DOHH2 (cell line): ENCODE data around the gene SLC39A1.
"Not testable (repeated sequence)": the region's sequence is repeated elsewhere in the genome, so short reads cannot be mapped to it uniquely, and the experiment has no call there.

ENCODE experiments used
- H3F3A ChIP-seq: fragments of 200-600 bp; sonication (generic), shearing (Covaris generic); 2 replicates; pipeline ENCODE4 v1.6.0; 2016; ENCODE audit warnings: antibody characterized with exemption, mild to moderate bottlenecking; ENCODE audit not compliant: control insufficient read depth, insufficient read depth
- H3K27ac ChIP-seq: fragments of 200-600 bp; sonication (generic); 2 replicates; pipeline ENCODE4 v1.5.1; 2014; ENCODE audit warnings: low read depth, mild to moderate bottlenecking, low read length, moderate library complexity
- H3K27me3 ChIP-seq: fragments of 200-600 bp; sonication (generic); 2 replicates; pipeline ENCODE4 v1.6.1; 2014; ENCODE audit warnings: mild to moderate bottlenecking, low read length, mixed read lengths; ENCODE audit not compliant: control insufficient read depth
- H3K36me3 ChIP-seq: fragments of 200-600 bp; sonication (generic); 2 replicates; pipeline ENCODE4 v1.6.1; 2014; ENCODE audit warnings: mild to moderate bottlenecking, low read length, moderate library complexity, mixed read lengths; ENCODE audit not compliant: control insufficient read depth
- H3K4me1 ChIP-seq: fragments of 200-600 bp; sonication (generic); 2 replicates; pipeline ENCODE4 v1.6.1; 2014; ENCODE audit warnings: mild to moderate bottlenecking, low read length, mixed read lengths; ENCODE audit not compliant: control insufficient read depth
- H3K4me2 ChIP-seq: fragments of 200-600 bp; sonication (generic); 2 replicates; pipeline ENCODE4 v1.6.0; 2014; ENCODE audit warnings: mild to moderate bottlenecking, low read length, moderate library complexity
- H3K4me3 ChIP-seq: fragments of 200-600 bp; sonication (generic); 2 replicates; pipeline ENCODE4 v1.5.1; 2014; ENCODE audit warnings: mild to moderate bottlenecking, low read length, mixed read lengths
- H3K79me2 ChIP-seq: fragments of 200-600 bp; sonication (generic); 2 replicates; pipeline ENCODE4 v1.6.1; 2014; ENCODE audit warnings: mild to moderate bottlenecking, low read length, mixed read lengths; ENCODE audit not compliant: control insufficient read depth
- H3K9me2 ChIP-seq: fragments of 200-600 bp; sonication (generic); replicated peaks from 2 replicates; pipeline ENCODE4 v1.6.1; 2014; ENCODE audit warnings: mild to moderate bottlenecking, low read length, mixed read lengths; ENCODE audit not compliant: control insufficient read depth
- H3K9me3 ChIP-seq: fragments of 200-600 bp; sonication (generic); 2 replicates; pipeline ENCODE4 v1.6.1; 2014; ENCODE audit warnings: antibody characterized with exemption, low read length, mixed read lengths; ENCODE audit not compliant: control insufficient read depth, insufficient read depth
- H4K20me1 ChIP-seq: fragments of 200-600 bp; sonication (generic); 2 replicates; pipeline ENCODE4 v1.6.0; 2014; ENCODE audit warnings: low read depth, mild to moderate bottlenecking, antibody characterized with exemption, low read length, moderate library complexity; ENCODE audit not compliant: control insufficient read depth, insufficient read depth
- EZH2phosphoT487 ChIP-seq: fragments of 200-600 bp; sonication (generic); IDR thresholded peaks from 2 replicates; pipeline ENCODE4 v1.6.1; 2017; ENCODE audit warnings: borderline replicate concordance, mild to moderate bottlenecking, antibody characterized with exemption, low read length, moderate library complexity, mixed read lengths
- TF ChIP-seq, protein P1 (sequence below): fragments of 200-600 bp; sonication (generic); IDR thresholded peaks from one replicate; pipeline ENCODE4 v1.5.1; 2014; ENCODE audit warnings: antibody characterized with exemption, mild to moderate bottlenecking, low read depth, low read length; ENCODE audit not compliant: poor library complexity, severe bottlenecking

The SLC39A1 gene, protein sequence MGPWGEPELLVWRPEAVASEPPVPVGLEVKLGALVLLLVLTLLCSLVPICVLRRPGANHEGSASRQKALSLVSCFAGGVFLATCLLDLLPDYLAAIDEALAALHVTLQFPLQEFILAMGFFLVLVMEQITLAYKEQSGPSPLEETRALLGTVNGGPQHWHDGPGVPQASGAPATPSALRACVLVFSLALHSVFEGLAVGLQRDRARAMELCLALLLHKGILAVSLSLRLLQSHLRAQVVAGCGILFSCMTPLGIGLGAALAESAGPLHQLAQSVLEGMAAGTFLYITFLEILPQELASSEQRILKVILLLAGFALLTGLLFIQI

DNA sequence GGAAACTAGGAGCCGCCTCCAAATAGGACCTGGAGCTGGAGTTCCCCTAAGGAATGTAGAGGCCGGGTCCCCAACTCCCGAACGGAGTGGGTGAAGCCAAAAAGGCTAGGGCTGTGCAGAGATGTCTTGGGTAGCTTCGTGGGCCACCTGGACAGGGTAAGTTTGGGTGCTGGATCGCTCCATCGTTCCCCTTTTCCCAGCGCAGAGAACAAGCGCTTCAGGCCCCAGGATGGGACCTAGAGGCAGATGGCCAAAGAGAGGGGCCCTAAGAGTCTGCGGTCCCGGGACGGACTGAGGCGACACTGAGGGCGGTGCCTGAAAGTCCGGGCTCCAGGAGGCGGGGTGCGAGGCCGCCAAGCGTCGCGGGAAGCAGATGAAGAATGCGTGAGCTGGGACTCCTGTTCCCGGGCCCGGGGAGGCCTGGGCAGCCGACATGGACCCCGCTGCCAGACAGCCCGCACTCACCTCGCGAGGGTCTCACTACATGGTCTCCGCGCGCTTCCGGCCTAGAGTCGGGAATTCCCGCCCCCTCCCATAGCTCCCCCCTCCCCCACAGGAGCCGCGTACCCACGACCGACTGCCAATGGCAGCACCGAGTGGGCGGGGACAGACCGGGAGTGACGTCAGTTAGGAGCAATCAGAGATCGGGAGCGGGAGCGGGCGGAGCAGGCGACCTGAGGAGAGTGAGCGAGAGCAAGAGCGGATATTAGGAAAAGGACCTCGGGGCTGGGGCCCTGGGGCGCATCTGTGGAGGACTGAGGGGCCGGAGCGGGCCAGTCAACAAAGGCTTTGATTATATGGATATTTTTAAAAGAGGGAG is at the start of gene SLC39A1:
Gene SLC39A1 (minus strand): TSS at position 508 of the 820 bp plus-strand sequence. CDS start 822 bp downstream, outside the sequence.
- no peaks in the 10 kb centered on the region for H3K9me2 ChIP-seq
- H3K9me3 ChIP-seq: no peaks in the 10 kb centered on the region
- H3K4me3 ChIP-seq: peak within 1 kb of the TSS; percentile 84
- H3K79me2 ChIP-seq: peaks cover 60% of the 10 kb centered on the region
- H3K36me3 ChIP-seq: peaks cover 45% of the 10 kb centered on the region
- no peaks in the 10 kb centered on the region for H4K20me1 ChIP-seq
- H3K27ac ChIP-seq: peak within 1 kb of the TSS; percentile 59
- H3F3A ChIP-seq: peaks cover 14% of the 10 kb centered on the region
- H3K4me1 ChIP-seq: peaks cover 52% of the 10 kb centered on the region
- no peak for TF ChIP-seq EZH2phosphoT487
- TF ChIP-seq, protein P1, sequence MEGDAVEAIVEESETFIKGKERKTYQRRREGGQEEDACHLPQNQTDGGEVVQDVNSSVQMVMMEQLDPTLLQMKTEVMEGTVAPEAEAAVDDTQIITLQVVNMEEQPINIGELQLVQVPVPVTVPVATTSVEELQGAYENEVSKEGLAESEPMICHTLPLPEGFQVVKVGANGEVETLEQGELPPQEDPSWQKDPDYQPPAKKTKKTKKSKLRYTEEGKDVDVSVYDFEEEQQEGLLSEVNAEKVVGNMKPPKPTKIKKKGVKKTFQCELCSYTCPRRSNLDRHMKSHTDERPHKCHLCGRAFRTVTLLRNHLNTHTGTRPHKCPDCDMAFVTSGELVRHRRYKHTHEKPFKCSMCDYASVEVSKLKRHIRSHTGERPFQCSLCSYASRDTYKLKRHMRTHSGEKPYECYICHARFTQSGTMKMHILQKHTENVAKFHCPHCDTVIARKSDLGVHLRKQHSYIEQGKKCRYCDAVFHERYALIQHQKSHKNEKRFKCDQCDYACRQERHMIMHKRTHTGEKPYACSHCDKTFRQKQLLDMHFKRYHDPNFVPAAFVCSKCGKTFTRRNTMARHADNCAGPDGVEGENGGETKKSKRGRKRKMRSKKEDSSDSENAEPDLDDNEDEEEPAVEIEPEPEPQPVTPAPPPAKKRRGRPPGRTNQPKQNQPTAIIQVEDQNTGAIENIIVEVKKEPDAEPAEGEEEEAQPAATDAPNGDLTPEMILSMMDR: no peak
- peak within 1 kb of the TSS; percentile 83 for H3K4me2 ChIP-seq
- no peaks in the 10 kb centered on the region for H3K27me3 ChIP-seq

DNA sequence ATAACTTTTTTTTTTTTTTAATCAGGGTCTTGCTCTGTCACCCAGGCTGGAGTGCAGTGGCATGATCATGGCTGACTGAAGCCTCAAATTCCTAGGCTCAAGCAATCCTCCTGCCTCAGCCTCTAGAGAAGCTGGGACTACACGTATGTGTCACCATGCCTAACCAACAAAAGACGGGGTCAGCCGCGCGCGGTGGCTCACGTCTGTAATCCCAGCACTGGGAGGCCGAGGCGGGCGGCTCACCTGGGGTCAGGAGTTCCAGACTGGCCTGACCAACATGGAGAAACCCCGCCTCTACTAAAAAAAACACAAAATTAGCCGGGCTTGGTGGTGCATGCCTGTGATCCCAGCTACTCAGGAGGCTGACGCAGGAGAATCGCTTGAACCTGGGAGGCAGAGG is 49.2 kb upstream of the SLC39A1 start:
- not testable (repeated sequence) for H4K20me1 ChIP-seq, H3K9me2 ChIP-seq, H3K36me3 ChIP-seq, H3K9me3 ChIP-seq, H3K4me2 ChIP-seq, H3F3A ChIP-seq, H3K4me3 ChIP-seq, H3K27ac ChIP-seq, H3K27me3 ChIP-seq, H3K79me2 ChIP-seq, H3K4me1 ChIP-seq

DNA sequence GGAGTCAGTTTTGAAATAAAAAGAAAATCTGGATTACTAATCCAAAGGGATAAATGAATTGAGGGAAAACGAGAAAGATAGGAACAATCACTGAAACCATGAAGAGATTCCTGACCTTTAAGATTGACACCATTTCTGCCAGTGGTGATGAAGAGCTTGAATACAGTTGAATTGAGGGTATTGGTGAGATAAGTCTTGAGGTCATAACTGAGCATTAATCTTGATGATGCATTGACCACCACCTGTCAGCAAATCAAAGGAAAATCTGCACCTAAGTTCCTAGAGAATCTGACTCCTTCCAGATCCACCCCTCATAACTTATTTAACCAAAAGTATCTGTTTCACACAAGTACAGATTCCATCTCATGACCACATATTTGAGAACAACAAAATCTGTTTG is 48.8 kb upstream of the SLC39A1 start:
- Histone ChIP-seq H3K79me2 (no peaks in the 10 kb centered on the region), H3F3A (no peaks in the 10 kb centered on the region), H3K9me3 (no peaks in the 10 kb centered on the region), H3K27me3 (no peaks in the 10 kb centered on the region), H3K27ac (no peak overlapping the region), H3K4me3 (no peak overlapping the region), H4K20me1 (no peaks in the 10 kb centered on the region), H3K4me2 (no peak overlapping the region), H3K36me3 (no peaks in the 10 kb centered on the region), H3K9me2 (no peaks in the 10 kb centered on the region), H3K4me1 (no peaks in the 10 kb centered on the region)
- TF ChIP-seq, protein P1: no peak
- no peak for TF ChIP-seq EZH2phosphoT487

DNA sequence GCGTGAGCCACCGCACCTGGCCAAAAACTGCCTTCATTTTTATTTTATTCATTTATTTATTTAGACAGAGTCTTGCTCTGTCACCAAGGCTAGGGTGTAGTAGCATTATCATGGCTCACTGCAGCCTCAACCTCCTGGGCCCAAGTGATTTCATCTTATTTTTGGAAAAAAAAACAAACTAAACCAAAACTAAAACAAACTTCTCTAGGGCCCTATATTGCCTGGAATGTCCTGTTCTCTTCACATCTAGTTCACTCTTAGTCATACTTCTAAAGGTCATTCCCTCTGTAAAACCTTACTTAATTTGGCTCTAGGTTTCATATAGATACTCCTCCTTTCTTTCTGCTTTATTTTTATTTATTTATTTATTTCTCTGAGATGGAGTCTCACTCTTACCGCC is 42.8 kb upstream of the SLC39A1 start:
- TF ChIP-seq, protein P1: no peak
- TF ChIP-seq EZH2phosphoT487: no peak
- Histone ChIP-seq H3K4me2 (no peak overlapping the region), H3K79me2 (no peaks in the 10 kb centered on the region)

More for the DNA sequence above, 42.8 kb upstream of the SLC39A1 start:
- Histone ChIP-seq H3K27ac (no peak overlapping the region), H3K9me2 (no peaks in the 10 kb centered on the region), H4K20me1 (no peaks in the 10 kb centered on the region), H3K4me3 (no peak overlapping the region), H3K4me1 (no peaks in the 10 kb centered on the region), H3K27me3 (no peaks in the 10 kb centered on the region), H3K9me3 (no peaks in the 10 kb centered on the region), H3K36me3 (no peaks in the 10 kb centered on the region), H3F3A (no peaks in the 10 kb centered on the region)
